Neuron (in vitro differentiated cells): ENCODE data around the gene TMEFF2.

Experiments
- H2AFZ ChIP-seq: one replicate; pipeline ENCODE4 v1.6.1; 2013; ENCODE audit warnings: low read depth, mild to moderate bottlenecking, inconsistent platforms, low read length, moderate library complexity
- H3K27me3 ChIP-seq: one replicate; pipeline ENCODE4 v1.6.1; 2013; ENCODE audit warnings: low read length; ENCODE audit not compliant: insufficient read depth
- H3K36me3 ChIP-seq: one replicate; pipeline ENCODE4 v1.6.1; 2013; ENCODE audit warnings: low read length; ENCODE audit not compliant: insufficient read depth
- H3K4me1 ChIP-seq: one replicate; pipeline ENCODE4 v1.6.1; 2013; ENCODE audit warnings: low read length; ENCODE audit not compliant: insufficient read depth
- H3K4me3 ChIP-seq: 2 replicates; pipeline ENCODE4 v1.5.1; 2013; ENCODE audit warnings: mild to moderate bottlenecking, low read length, moderate library complexity
- H3K9me3 ChIP-seq: one replicate; pipeline ENCODE4 v1.6.1; 2013; ENCODE audit warnings: low read length

TMEFF2 gene

GRCh38 chr2:191951832-191952231 is 242.9 kb downstream of the TMEFF2 start:
- peaks cover 3% of the 10 kb centered on the region for H3K4me1 ChIP-seq
- H3K36me3 ChIP-seq, result no peaks in the 10 kb centered on the region
- no peaks in the 10 kb centered on the region for H3K27me3 ChIP-seq
- H3K9me3 ChIP-seq, result no peaks in the 10 kb centered on the region
- H2AFZ ChIP-seq, result no peak overlapping the region
- H3K4me3 ChIP-seq, result no peak overlapping the region

- Histone ChIP-seq H3K4me1 (peaks cover 3% of the 10 kb centered on the region), H3K4me3 (no peak overlapping the region), H2AFZ (no peak overlapping the region)
These were observed 243.4 kb downstream of the TMEFF2 start for GRCh38 chr2:191951376-191951775.

GRCh38 chr2:191950132-191950874 is 244.4 kb downstream of the TMEFF2 start:
- Histone ChIP-seq H3K36me3 (no peaks in the 10 kb centered on the region), H3K27me3 (no peaks in the 10 kb centered on the region), H2AFZ (no peak overlapping the region), H3K9me3 (no peaks in the 10 kb centered on the region), H3K4me3 (no peak overlapping the region), H3K4me1 (peaks cover 3% of the 10 kb centered on the region)

More at GRCh38 chr2:191951376-191951775, 243.4 kb downstream of the TMEFF2 start:
- H3K36me3 ChIP-seq, result no peaks in the 10 kb centered on the region
- no peaks in the 10 kb centered on the region for H3K9me3 ChIP-seq
- H3K27me3 ChIP-seq, result no peaks in the 10 kb centered on the region

- Histone ChIP-seq H2AFZ (no peak overlapping the region), H3K4me1 (peaks cover 12% of the 10 kb centered on the region), H3K4me3 (no peak overlapping the region), H3K27me3 (no peaks in the 10 kb centered on the region), H3K36me3 (no peaks in the 10 kb centered on the region), H3K9me3 (no peaks in the 10 kb centered on the region)
These were observed 247.5 kb downstream of the TMEFF2 start for GRCh38 chr2:191947235-191947634.

GRCh38 chr2:191946471-191947182 is 248.1 kb downstream of the TMEFF2 start:
- Histone ChIP-seq H3K4me3 (no peak overlapping the region), H3K27me3 (no peaks in the 10 kb centered on the region), H2AFZ (no peak overlapping the region), H3K9me3 (no peaks in the 10 kb centered on the region), H3K4me1 (peaks cover 18% of the 10 kb centered on the region), H3K36me3 (no peaks in the 10 kb centered on the region)

- H3K36me3 ChIP-seq, result no peaks in the 10 kb centered on the region
- no peak overlapping the region for H3K4me3 ChIP-seq
- no peaks in the 10 kb centered on the region for H3K9me3 ChIP-seq
- peaks cover 26% of the 10 kb centered on the region for H3K4me1 ChIP-seq
- no peak overlapping the region for H2AFZ ChIP-seq
- no peaks in the 10 kb centered on the region for H3K27me3 ChIP-seq
These were observed 249.1 kb downstream of the TMEFF2 start for GRCh38 chr2:191945623-191946022.

GRCh38 chr2:191942739-191943103 is 252.0 kb downstream of the TMEFF2 start:
- Histone ChIP-seq H2AFZ (peak overlapping the region; percentile 68), H3K9me3 (no peaks in the 10 kb centered on the region), H3K4me3 (no peak overlapping the region), H3K4me1 (peaks cover 24% of the 10 kb centered on the region), H3K36me3 (no peaks in the 10 kb centered on the region), H3K27me3 (no peaks in the 10 kb centered on the region)

GRCh38 chr2:191942090-191942738 is 252.5 kb downstream of the TMEFF2 start:
- Histone ChIP-seq H3K9me3 (no peaks in the 10 kb centered on the region), H2AFZ (peak overlapping the region; percentile 68)

GRCh38 chr2:191941376-191941929 is 253.3 kb downstream of the TMEFF2 start:
- Histone ChIP-seq H3K27me3 (no peaks in the 10 kb centered on the region), H3K9me3 (no peaks in the 10 kb centered on the region), H3K4me3 (no peak overlapping the region), H3K4me1 (peaks cover 24% of the 10 kb centered on the region), H2AFZ (no peak overlapping the region), H3K36me3 (no peaks in the 10 kb centered on the region)

More at GRCh38 chr2:191942090-191942738, 252.5 kb downstream of the TMEFF2 start:
- Histone ChIP-seq H3K4me1 (peaks cover 24% of the 10 kb centered on the region), H3K27me3 (no peaks in the 10 kb centered on the region), H3K36me3 (no peaks in the 10 kb centered on the region), H3K4me3 (no peak overlapping the region)

- peaks cover 24% of the 10 kb centered on the region for H3K4me1 ChIP-seq
- no peaks in the 10 kb centered on the region for H3K9me3 ChIP-seq
- no peak overlapping the region for H3K4me3 ChIP-seq
- no peaks in the 10 kb centered on the region for H3K36me3 ChIP-seq
- no peak overlapping the region for H2AFZ ChIP-seq
- no peaks in the 10 kb centered on the region for H3K27me3 ChIP-seq
These were observed 256.0 kb downstream of the TMEFF2 start for GRCh38 chr2:191938779-191939178.

- Histone ChIP-seq H3K4me1 (peaks cover 12% of the 10 kb centered on the region), H3K36me3 (no peaks in the 10 kb centered on the region), H3K9me3 (no peaks in the 10 kb centered on the region), H3K27me3 (no peaks in the 10 kb centered on the region), H2AFZ (no peak overlapping the region), H3K4me3 (no peak overlapping the region)
These were observed 257.8 kb downstream of the TMEFF2 start for GRCh38 chr2:191936882-191937405.

- H3K4me1 ChIP-seq, result no peaks in the 10 kb centered on the region
- H3K4me3 ChIP-seq, result no peak overlapping the region
- H3K9me3 ChIP-seq, result no peaks in the 10 kb centered on the region
- H3K36me3 ChIP-seq, result no peaks in the 10 kb centered on the region
- no peak overlapping the region for H2AFZ ChIP-seq
- H3K27me3 ChIP-seq, result no peaks in the 10 kb centered on the region
These were observed 259.5 kb downstream of the TMEFF2 start for GRCh38 chr2:191935247-191935646.
